ENCODE data around the gene NXNL1.

DNA sequence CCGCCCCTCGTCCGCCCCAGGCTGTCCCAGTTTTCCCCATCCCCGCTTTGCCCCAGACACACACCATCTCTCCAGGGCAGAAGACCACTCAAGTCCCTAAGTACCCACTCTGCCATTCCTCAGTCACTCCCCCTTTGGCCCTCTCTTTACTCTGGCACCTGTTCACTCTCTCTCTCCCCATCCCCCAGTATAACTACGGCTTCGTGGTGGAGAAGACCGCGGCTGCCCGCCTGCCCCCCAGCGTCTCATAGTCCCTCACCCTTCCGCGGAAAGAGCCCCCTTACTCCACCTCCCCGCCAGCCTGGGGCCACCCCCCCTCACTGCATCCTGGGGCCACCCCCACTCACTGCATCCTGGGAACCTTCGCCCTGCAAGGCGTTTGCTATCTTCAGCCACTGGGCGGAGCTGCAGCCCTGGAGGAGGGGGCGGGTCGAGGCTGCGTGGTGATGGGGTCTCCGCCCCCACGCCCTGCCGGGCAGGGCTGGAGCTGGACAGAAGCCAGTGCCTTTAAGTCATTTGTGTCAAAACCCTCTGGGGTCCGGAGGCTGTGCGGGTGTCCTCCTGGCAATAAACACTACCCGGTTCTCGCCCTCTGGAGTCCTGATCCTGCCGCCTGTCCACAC is 35.9 kb downstream of the NXNL1 start:
- TF ChIP-seq POLR2AphosphoS5 (IDR thresholded peaks at IDR 0.05; ENCODE audit: insufficient read depth, low read depth, low read length) (no peak), CTCF (IDR thresholded peaks at IDR 0.05; ENCODE audit: extremely low read depth in 1 of 2, insufficient read depth in 1 of 2, low read depth in 1 of 2, low read length in 2 of 2) (peak; percentile 42 to 57), POLR2A (IDR thresholded peaks at IDR 0.05; ENCODE audit: low read depth, low read length) (no peak), MYC (IDR thresholded peaks at IDR 0.05; ENCODE audit: low read depth, low read length) (no peak), EZH2 (IDR thresholded peaks at IDR 0.05; ENCODE audit: borderline replicate concordance, low read depth, low read length, severe bottlenecking) (no peak), JUN (IDR thresholded peaks at IDR 0.05; ENCODE audit: borderline replicate concordance, insufficient read depth, insufficient read length, low read depth) (no peak)
- TF ChIP-seq, protein P1, sequence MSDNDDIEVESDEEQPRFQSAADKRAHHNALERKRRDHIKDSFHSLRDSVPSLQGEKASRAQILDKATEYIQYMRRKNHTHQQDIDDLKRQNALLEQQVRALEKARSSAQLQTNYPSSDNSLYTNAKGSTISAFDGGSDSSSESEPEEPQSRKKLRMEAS (IDR thresholded peaks at IDR 0.05; ENCODE audit: insufficient read depth, insufficient read length): no peak
